Neural cell (in vitro differentiated cells): ENCODE measurements around the gene TMEM181.

Source experiments
- CTCF ChIP-seq: fragments of 450-650 bp; IDR thresholded peaks from 2 replicates; pipeline ENCODE4 v1.5.1; 2014; ENCODE audit warnings: antibody characterized with exemption, mild to moderate bottlenecking, moderate library complexity; ENCODE audit not compliant: poor library complexity, severe bottlenecking
- EP300 ChIP-seq: fragments of 450-650 bp; conservative IDR thresholded peaks from 2 replicates; pipeline ENCODE4 v1.6.1; 2014; ENCODE audit warnings: antibody characterized with exemption, mild to moderate bottlenecking, moderate library complexity; ENCODE audit not compliant: poor library complexity, severe bottlenecking
- EZH2 ChIP-seq: fragments of 200-600, 300-800 bp; shearing (Covaris generic), sonication (generic); IDR thresholded peaks from 2 replicates; pipeline ENCODE4 v1.6.1; 2014; ENCODE audit warnings: antibody characterized with exemption, low read length, borderline replicate concordance, mild to moderate bottlenecking; ENCODE audit not compliant: insufficient read depth, poor library complexity, severe bottlenecking
- POLR2AphosphoS5 ChIP-seq: IDR thresholded peaks from 2 replicates; pipeline ENCODE4 v1.6.1; 2012
- SMC3 ChIP-seq: fragments of 450-650 bp; conservative IDR thresholded peaks from 2 replicates; pipeline ENCODE4 v1.6.1; 2014; ENCODE audit warnings: antibody characterized with exemption, mild to moderate bottlenecking, moderate library complexity; ENCODE audit not compliant: poor library complexity
- TAF1 ChIP-seq: IDR thresholded peaks from 2 replicates; pipeline ENCODE4 v1.6.1; 2012; ENCODE audit warnings: low read depth

GRCh38 chr6:158677906-158678578 is 118.2 kb downstream of the TMEM181 start:
- TF ChIP-seq TAF1 (no peak), CTCF (no peak), EZH2 (no peak), POLR2AphosphoS5 (no peak), SMC3 (no peak), EP300 (no peak)
